HG03025 (cell line): ENCODE measurements around the gene MMD.
"Not testable (repeated sequence)": the region's sequence is repeated elsewhere in the genome, so short reads cannot be mapped to it uniquely, and the experiment has no call there.

Experiments
- ATAC-seq: cut with Tn5 transposase; IDR thresholded peaks from one replicate; pipeline ENCODE4 v1.9.1; 2021; ENCODE audit warnings: mild to moderate bottlenecking, moderate library complexity; ENCODE audit not compliant: unreplicated experiment, low FRiP score

The MMD gene

GRCh38 chr17:55421179-55421934, at the start of gene MMD:
Gene MMD, minus strand, starts transcription at chr17:55421835. Its CDS starts 140 bp downstream, at chr17:55421695.
- ATAC-seq, result peak; percentile 28

- no peak for ATAC-seq
Observed at GRCh38 chr17:55466671-55467070, 45.0 kb upstream of the MMD start.

GRCh38 chr17:55465771-55466170, 44.1 kb upstream of the MMD start:
- ATAC-seq, result not testable (repeated sequence)

- ATAC-seq, result peak; percentile 70
Observed at GRCh38 chr17:55463600-55463999, 42.0 kb upstream of the MMD start.

GRCh38 chr17:55462711-55463110, 41.1 kb upstream of the MMD start:
- ATAC-seq, result no peak

GRCh38 chr17:55462234-55462633, 40.6 kb upstream of the MMD start:
- ATAC-seq, result no peak

GRCh38 chr17:55458978-55459377, 37.3 kb upstream of the MMD start:
- no peak for ATAC-seq

GRCh38 chr17:55458287-55458900, 36.8 kb upstream of the MMD start:
- ATAC-seq, result no peak

GRCh38 chr17:55456307-55457240, 34.9 kb upstream of the MMD start:
- no peak for ATAC-seq

GRCh38 chr17:55454906-55455474, 33.4 kb upstream of the MMD start:
- ATAC-seq, result no peak

GRCh38 chr17:55453839-55454557, 32.4 kb upstream of the MMD start:
- ATAC-seq, result no peak

GRCh38 chr17:55452139-55452790, 30.6 kb upstream of the MMD start:
- no peak for ATAC-seq

- ATAC-seq, result no peak
Observed at GRCh38 chr17:55451758-55452138, 30.1 kb upstream of the MMD start.

- no peak for ATAC-seq
Observed at GRCh38 chr17:55451203-55451641, 29.6 kb upstream of the MMD start.

- no peak for ATAC-seq
Observed at GRCh38 chr17:55450232-55450825, 28.7 kb upstream of the MMD start.

GRCh38 chr17:55448681-55449080, 27.0 kb upstream of the MMD start:
- ATAC-seq, result no peak

- ATAC-seq, result no peak
Observed at GRCh38 chr17:55446581-55447205, 25.1 kb upstream of the MMD start.

GRCh38 chr17:55446004-55446403, 24.4 kb upstream of the MMD start:
- ATAC-seq, result not testable (repeated sequence)
